HepG2 (cell line): ENCODE results near the gene TMEM219. TPM values are rescaled to one million over a fixed set of nuclear protein-coding genes. Genes with fewer than 3 reads are reported as not detected.

Source experiments
- ATAC-seq: fragments of 200-7000 bp; cut with Tn5 transposase; 3 replicates; pipeline ENCODE4 v1.9.1; 2020; ENCODE audit warnings: mild to moderate bottlenecking, moderate library complexity
- BruUV-seq: library from RNA; stranded (reverse); fragments of 400-500 nt; replicated peaks from 2 replicates; lab custom pipeline; 2021; lab: Mats Ljungman, UMichigan
- CTCF ChIA-PET: fragments of 300-600 bp; formaldehyde crosslinking; extraction: SDS; loops from one replicate; lab custom pipeline; 2021; ENCODE audit warnings: low total read pairs, inconsistent platforms, low intra/inter-chr PET ratio; lab: Yijun Ruan, JAX
- POLR2A ChIA-PET: fragments of 350-600 bp; sonication (Branson Sonifier 250); formaldehyde crosslinking; loops from one replicate; lab custom pipeline; 2020; ENCODE audit warnings: antibody characterized with exemption, inconsistent platforms; lab: Yijun Ruan, JAX
- DNase-seq: peaks from one replicate; pipeline ENCODE4 v3.0.0-alpha.2; 2015; ENCODE audit warnings: low spot score
- FAIRE-seq: peaks from 3 replicates; lab custom pipeline; 2011; peaks lifted over from hg19 to GRCh38; lab: Jason Lieb, UNC
- H2AFZ ChIP-seq: one replicate; pipeline ENCODE4 v1.6.1; 2011; ENCODE audit warnings: low read length, inconsistent platforms
- H3K27ac ChIP-seq: fragments of 300-600 bp; 3 replicates; pipeline ENCODE4 v1.8.0; 2011; ENCODE audit warnings: mixed run types, mild to moderate bottlenecking, mixed read lengths, low read length, inconsistent platforms; ENCODE audit not compliant: insufficient read depth; ENCODE audit errors: extremely low read length
- H3K27me3 ChIP-seq, 2 experiments: fragments of 200-600 bp in 1 of 2; 2 replicates in 1 of 2; 3 replicates in 1 of 2; pipeline versions ENCODE4 v1.6.0 to v1.8.0; 2011; ENCODE audit warnings: low read length in 2 of 2, mild to moderate bottlenecking in 2 of 2, moderate library complexity in 2 of 2, inconsistent platforms in 1 of 2; ENCODE audit not compliant: insufficient read depth in 2 of 2, control insufficient read depth in 1 of 2
- H3K36me3 ChIP-seq, 2 experiments: fragments of 200-600 bp in 1 of 2; replicated peaks in 1 of 2; 2 replicates in 1 of 2; 3 replicates in 1 of 2; pipeline versions ENCODE4 v1.5.1 to v1.8.0; 2011; ENCODE audit warnings: low read length in 2 of 2, inconsistent platforms in 1 of 2; ENCODE audit not compliant: insufficient read depth in 2 of 2, control insufficient read depth in 1 of 2
- H3K4me1 ChIP-seq: 2 replicates; pipeline ENCODE4 v1.5.1; 2012; ENCODE audit warnings: low read length, inconsistent platforms; ENCODE audit not compliant: insufficient read depth
- H3K4me2 ChIP-seq: 2 replicates; pipeline ENCODE4 v1.6.0; 2011; ENCODE audit warnings: low read depth, low read length, inconsistent platforms
- H3K4me3 ChIP-seq, 3 experiments: fragments of 200-600 bp in 1 of 3; sonication (generic), shearing (Covaris generic) in 1 of 3; replicated peaks in 1 of 3; 2 replicates each; pipeline ENCODE4 v1.5.1; 2011 to 2016; ENCODE audit warnings: low read length in 3 of 3, inconsistent platforms in 2 of 3, low read depth in 2 of 3, mild to moderate bottlenecking in 2 of 3, control low read depth in 1 of 3, mixed read lengths in 1 of 3; ENCODE audit not compliant: insufficient read depth in 1 of 3
- H3K79me2 ChIP-seq: one replicate; pipeline ENCODE4 v1.6.1; 2011; ENCODE audit warnings: low read length, inconsistent platforms; ENCODE audit not compliant: insufficient read depth
- H3K9ac ChIP-seq: 2 replicates; pipeline ENCODE4 v1.6.0; 2011; ENCODE audit warnings: mild to moderate bottlenecking, low read depth, low read length, inconsistent platforms; ENCODE audit not compliant: insufficient read depth
- H3K9me3 ChIP-seq: 2 replicates; pipeline ENCODE4 v1.5.1; 2012; ENCODE audit warnings: mild to moderate bottlenecking, low read length
- H4K20me1 ChIP-seq: 2 replicates; pipeline ENCODE4 v1.6.0; 2011; ENCODE audit warnings: inconsistent platforms, mild to moderate bottlenecking, low read length, moderate library complexity; ENCODE audit not compliant: insufficient read depth
- ATF7-NPFF ChIP-seq: sonication (generic); formaldehyde crosslinking; IDR thresholded peaks from 2 replicates; pipeline ENCODE4 v1.8.1; 2023; ENCODE audit warnings: mild to moderate bottlenecking, low read depth, missing genetic modification reagents, moderate library complexity
- CEBPB ChIP-seq: IDR thresholded peaks from 2 replicates; pipeline ENCODE4 v1.6.1; 2011; ENCODE audit warnings: low read depth, low read length, improper control_type of control experiment, borderline replicate concordance
- EED ChIP-seq: sonication (generic); formaldehyde crosslinking; IDR thresholded peaks from 2 replicates; pipeline ENCODE4 v1.5.0; 2020; ENCODE audit warnings: mild to moderate bottlenecking, missing genetic modification reagents
- GPBP1L1 ChIP-seq: sonication (generic); formaldehyde crosslinking; IDR thresholded peaks from 2 replicates; pipeline ENCODE4 v1.5.0; 2020; ENCODE audit warnings: mild to moderate bottlenecking, missing genetic modification reagents
- GPN1 ChIP-seq: sonication (generic); formaldehyde crosslinking; IDR thresholded peaks from 2 replicates; pipeline ENCODE4 v1.5.1; 2020; ENCODE audit warnings: missing genetic modification reagents, borderline replicate concordance
- MYNN ChIP-seq: sonication (generic); formaldehyde crosslinking; IDR thresholded peaks from 2 replicates; pipeline ENCODE4 v1.4.0; 2020; ENCODE audit warnings: mild to moderate bottlenecking, low read depth, missing genetic modification reagents
- NCOA5 ChIP-seq: sonication (generic); formaldehyde crosslinking; IDR thresholded peaks from 2 replicates; pipeline ENCODE4 v1.4.0; 2020; ENCODE audit warnings: missing genetic modification reagents
- NFAT5 ChIP-seq: sonication (generic); formaldehyde crosslinking; IDR thresholded peaks from 2 replicates; pipeline ENCODE4 v1.4.0; 2020; ENCODE audit warnings: missing genetic modification reagents
- YEATS2 ChIP-seq: sonication (generic); formaldehyde crosslinking; IDR thresholded peaks from 2 replicates; pipeline ENCODE4 v1.4.0; 2020; ENCODE audit warnings: missing genetic modification reagents, borderline replicate concordance
- ZNF12 ChIP-seq: sonication (generic); formaldehyde crosslinking; IDR thresholded peaks from 2 replicates; pipeline ENCODE4 v1.5.0; 2020; ENCODE audit warnings: missing genetic modification reagents
- ZNF296 ChIP-seq: sonication (generic); formaldehyde crosslinking; conservative IDR thresholded peaks from 2 replicates; pipeline ENCODE4 v1.5.0; 2020; ENCODE audit warnings: mild to moderate bottlenecking, missing genetic modification reagents
- ZNF572 ChIP-seq: sonication (generic); formaldehyde crosslinking; IDR thresholded peaks from 2 replicates; pipeline ENCODE4 v1.5.1; 2020; ENCODE audit warnings: mild to moderate bottlenecking, missing genetic modification reagents
- ZNF781 ChIP-seq: sonication (generic); formaldehyde crosslinking; IDR thresholded peaks from 2 replicates; pipeline ENCODE4 v1.5.1; 2020; ENCODE audit warnings: borderline replicate concordance, mild to moderate bottlenecking, missing genetic modification reagents; ENCODE audit errors: not compliant biosample characterization
- WGBS: methylation state at CpG from one replicate; pipeline ENCODE4 v1.1.6; 2017; ENCODE audit warnings: low lambda C conversion rate; 5-methylcytosine and 5-hydroxymethylcytosine counted together
- in situ Hi-C: cut with HindIII; loops from 2 replicates; pipeline ENCODE4 v1.10.0; 2017; ENCODE audit warnings: low pct_unique_long_range_greater_than_20kb; ENCODE audit not compliant: extremely low pct_ligation_motif_present
- intact Hi-C: fragments of 100-400 bp; cut with micrococcal nuclease; formaldehyde crosslinking; loops from one replicate; pipeline ENCODE4 v1.10.0; 2022; ENCODE audit not compliant: unreplicated experiment
- polyA plus RNA-seq, 8 experiments: library from polyadenylated mRNA; depleted of rRNA in 3 of 8; stranded (reverse) in 7 of 8; unstranded in 1 of 8; fragments of >200 nt; fragmentation: Illumina TruSeq in 4 of 8; extraction: Trizol in 4 of 8; gene quantifications; 2 replicates each; pipeline versions ENCODE4 v1.2.1 to v1.2.3, GENCODE V29; 2011 to 2016; ENCODE audit warnings: low read depth in 4 of 8, missing spikeins in 1 of 8, mixed read lengths in 1 of 8; ENCODE audit not compliant: insufficient read depth in 1 of 8
- total RNA-seq, 5 experiments: library from RNA; depleted of rRNA; stranded (reverse); fragments of >200 nt; fragmentation: Illumina TruSeq; extraction: Trizol; gene quantifications; 2 replicates each; pipeline ENCODE4 v1.2.3, GENCODE V29; 2016; ENCODE audit warnings: low read depth in 1 of 5
- TF ChIP-seq, protein P1 (sequence below): sonication (generic); formaldehyde crosslinking; IDR thresholded peaks from 2 replicates; pipeline ENCODE4 v1.4.0; 2020; ENCODE audit warnings: missing genetic modification reagents
- TF ChIP-seq, protein P2 (sequence below): sonication (generic); formaldehyde crosslinking; conservative IDR thresholded peaks from 2 replicates; pipeline ENCODE4 v1.4.0; 2020; ENCODE audit warnings: missing genetic modification reagents

The TMEM219 gene
- total and polyA plus RNA-seq, 2 of the 13 experiments (the other 11 are each of a cell fraction or from before 2014, with no cell fraction given), result 105 to 115 TPM

DNA sequence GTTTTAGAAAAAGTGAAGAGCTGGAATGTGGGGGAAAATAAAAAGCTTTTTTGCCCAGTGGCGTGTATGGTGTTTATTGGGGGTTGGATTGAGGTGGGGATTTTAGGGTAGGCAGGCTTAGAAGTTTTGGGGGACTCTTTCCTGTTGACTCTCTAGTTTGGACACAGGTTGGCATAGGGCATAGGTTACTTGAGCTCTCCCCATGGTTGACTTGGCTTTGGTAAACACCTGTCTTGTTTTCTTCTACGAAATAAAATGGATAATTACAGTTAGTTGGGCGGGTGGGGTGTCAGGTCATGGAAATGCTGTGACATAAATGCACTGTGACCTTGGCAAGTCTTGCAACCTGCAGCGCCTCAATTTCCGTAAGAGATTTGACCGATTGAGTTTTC, 11.1 kb downstream of the TMEM219 start:
- Histone ChIP-seq H3K9me3 (no peaks in the 10 kb centered on the region), H3K27ac (peak overlapping the region; percentile 72), H3K4me1 (peaks cover 30% of the 10 kb centered on the region), H3K27me3 (no peaks in the 10 kb centered on the region; a peak in 1 of 5 replicates), H3K9ac (0 out of 2 replicates have a peak overlapping the region, but pooled peaks have one; percentile 1), H3K4me2 (no peak overlapping the region), H3K79me2 (peaks cover 38% of the 10 kb centered on the region), H4K20me1 (peaks cover 23% of the 10 kb centered on the region), H3K4me3 (no peak overlapping the region), H2AFZ (no peak overlapping the region), H3K36me3 (peaks cover 19 to 27% of the 10 kb centered on the region in 2 experiments)
- intact Hi-C loops (loop anchor here (1.0 kb wide), 2 partner anchors 30 to 47 kb away; partner anchors contain the start of gene KCTD13), in situ Hi-C loops (no loop called here)
- POLR2A ChIA-PET, result interaction anchor here (0.6 to 4.7 kb wide), 33 partner anchors 8 to 293 kb away, joined by 3 to 47 read pairs (median 4); partner anchors contain the start of genes ALDOA, ASPHD1, HIRIP3 and INO80E
- BruUV-seq, result no TSS peak
- no peak for ATAC-seq
- no peak for FAIRE-seq
- 93% methylated on average over 6 of the region's 6 CpGs for WGBS
- no peak for DNase-seq
- CTCF ChIA-PET, result no interaction called here
- 0 out of 2 replicates have a peak, but pooled peaks have one; percentile 82 for TF ChIP-seq ZNF572
- TF ChIP-seq NCOA5 (CRISPR knock-in tag), result no peak
- no peak for TF ChIP-seq GPN1 (CRISPR knock-in tag)
- TF ChIP-seq ATF7-NPFF (CRISPR knock-in tag), result no peak
- no peak for TF ChIP-seq NFAT5 (CRISPR knock-in tag)
- no peak for TF ChIP-seq YEATS2 (CRISPR knock-in tag)
- TF ChIP-seq ZNF12 (CRISPR knock-in tag), result no peak
- TF ChIP-seq, protein P1, sequence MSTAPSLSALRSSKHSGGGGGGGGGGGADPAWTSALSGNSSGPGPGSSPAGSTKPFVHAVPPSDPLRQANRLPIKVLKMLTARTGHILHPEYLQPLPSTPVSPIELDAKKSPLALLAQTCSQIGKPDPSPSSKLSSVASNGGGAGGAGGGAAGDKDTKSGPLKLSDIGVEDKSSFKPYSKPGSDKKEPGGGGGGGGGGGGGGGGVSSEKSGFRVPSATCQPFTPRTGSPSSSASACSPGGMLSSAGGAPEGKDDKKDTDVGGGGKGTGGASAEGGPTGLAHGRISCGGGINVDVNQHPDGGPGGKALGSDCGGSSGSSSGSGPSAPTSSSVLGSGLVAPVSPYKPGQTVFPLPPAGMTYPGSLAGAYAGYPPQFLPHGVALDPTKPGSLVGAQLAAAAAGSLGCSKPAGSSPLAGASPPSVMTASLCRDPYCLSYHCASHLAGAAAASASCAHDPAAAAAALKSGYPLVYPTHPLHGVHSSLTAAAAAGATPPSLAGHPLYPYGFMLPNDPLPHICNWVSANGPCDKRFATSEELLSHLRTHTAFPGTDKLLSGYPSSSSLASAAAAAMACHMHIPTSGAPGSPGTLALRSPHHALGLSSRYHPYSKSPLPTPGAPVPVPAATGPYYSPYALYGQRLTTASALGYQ (CRISPR knock-in tag), result no peak
- no peak for TF ChIP-seq CEBPB
- TF ChIP-seq ZNF781 (CRISPR knock-in tag), result no peak
- TF ChIP-seq GPBP1L1, result no peak
- TF ChIP-seq MYNN, result no peak
- 0 out of 2 replicates have a peak, but pooled peaks have one; percentile 35 for TF ChIP-seq ZNF296 (CRISPR knock-in tag)
- TF ChIP-seq, protein P2, sequence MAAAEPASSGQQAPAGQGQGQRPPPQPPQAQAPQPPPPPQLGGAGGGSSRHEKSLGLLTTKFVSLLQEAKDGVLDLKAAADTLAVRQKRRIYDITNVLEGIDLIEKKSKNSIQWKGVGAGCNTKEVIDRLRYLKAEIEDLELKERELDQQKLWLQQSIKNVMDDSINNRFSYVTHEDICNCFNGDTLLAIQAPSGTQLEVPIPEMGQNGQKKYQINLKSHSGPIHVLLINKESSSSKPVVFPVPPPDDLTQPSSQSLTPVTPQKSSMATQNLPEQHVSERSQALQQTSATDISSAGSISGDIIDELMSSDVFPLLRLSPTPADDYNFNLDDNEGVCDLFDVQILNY (CRISPR knock-in tag), result no peak
- TF ChIP-seq EED (CRISPR knock-in tag), result 0 out of 2 replicates have a peak, but pooled peaks have one; percentile 23
